Stimulated activated CD8-positive, alpha-beta memory T cell treated with anti-CD3 and anti-CD28 coated beads, Interleukin-2, amount 100 ng/mL, for 1 hour (primary cell): ENCODE data around the gene ACVR1.
"Not testable (repeated sequence)": the region's sequence is repeated elsewhere in the genome, so short reads cannot be mapped to it uniquely, and the experiment has no call there.

Experiments used
- DNase-seq, 2 donors: peaks; one replicate each; pipeline ENCODE4 v3.0.0-alpha.2; 2020; ENCODE audit warnings: low read depth in 2 of 2

Gene ACVR1

DNA sequence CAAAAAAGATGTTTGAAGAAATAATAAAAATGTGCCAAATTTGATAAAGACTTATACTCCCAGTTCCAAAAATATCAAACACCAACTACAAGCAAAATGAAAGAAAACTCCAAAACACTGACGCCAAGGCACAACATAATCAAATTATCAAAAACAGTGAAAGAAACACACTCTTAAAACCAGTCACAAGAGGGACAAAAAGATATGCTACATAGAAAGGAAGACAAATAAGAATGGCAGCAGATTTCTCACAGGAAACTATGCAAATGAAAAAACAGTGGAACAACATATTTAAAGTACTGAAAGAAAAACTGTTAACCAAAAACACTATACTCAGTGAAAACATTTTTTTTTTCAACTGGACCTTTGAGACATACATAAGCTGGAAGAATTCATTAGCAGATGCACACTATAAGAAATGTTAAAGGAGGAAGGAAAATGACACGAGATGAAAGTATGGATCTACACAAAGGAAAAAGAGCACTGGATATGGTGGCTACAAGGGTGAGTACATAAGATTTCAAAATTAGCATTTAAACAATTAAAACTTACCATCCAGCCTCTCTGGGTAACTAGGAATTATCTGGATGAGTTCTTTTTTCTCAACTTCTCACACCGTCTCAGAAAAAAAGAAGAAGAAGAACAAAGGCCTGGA, 153.4 kb downstream of the ACVR1 start:
- no peak for DNase-seq

DNA sequence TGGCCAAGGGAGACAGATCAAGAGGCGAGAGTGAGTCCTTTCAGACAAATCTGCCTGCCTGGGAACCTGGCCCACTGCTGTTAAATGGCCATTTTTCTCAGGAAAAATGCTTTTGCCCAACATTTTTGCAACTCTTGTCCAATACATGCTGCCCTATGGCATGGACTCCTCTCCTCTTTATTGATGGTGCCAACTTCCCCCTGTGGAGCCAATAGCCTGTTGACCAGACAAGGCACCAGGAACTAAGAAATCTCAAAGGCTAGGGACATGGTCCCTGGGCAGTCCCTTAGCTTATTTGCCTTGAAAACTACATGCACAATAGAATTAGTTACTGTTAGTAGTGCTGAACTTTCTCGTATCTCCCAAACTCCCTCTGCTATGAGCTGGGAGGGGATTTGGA, 155.6 kb downstream of the ACVR1 start:
- DNase-seq, result no peak

DNA sequence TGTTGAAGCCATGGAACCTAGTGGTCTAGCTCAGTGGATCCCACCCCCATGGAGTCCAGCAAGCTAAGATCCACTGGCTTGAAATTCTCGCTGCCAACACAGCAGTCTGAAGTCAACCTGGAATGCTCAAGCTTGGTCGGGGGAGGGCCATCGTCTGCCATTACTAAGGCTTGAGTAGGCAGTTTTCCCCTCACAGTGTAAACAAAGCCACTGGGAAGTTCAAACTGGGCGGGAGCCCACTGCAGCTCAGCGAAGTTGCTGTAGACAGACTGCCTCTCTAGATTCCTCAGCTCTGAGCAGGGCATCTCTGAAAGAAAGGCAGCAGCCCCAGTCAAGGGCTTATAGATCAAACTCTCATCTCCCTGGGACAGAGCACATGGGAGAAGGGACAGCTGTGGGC, 171.5 kb downstream of the ACVR1 start:
- DNase-seq, result not testable (repeated sequence)

DNA sequence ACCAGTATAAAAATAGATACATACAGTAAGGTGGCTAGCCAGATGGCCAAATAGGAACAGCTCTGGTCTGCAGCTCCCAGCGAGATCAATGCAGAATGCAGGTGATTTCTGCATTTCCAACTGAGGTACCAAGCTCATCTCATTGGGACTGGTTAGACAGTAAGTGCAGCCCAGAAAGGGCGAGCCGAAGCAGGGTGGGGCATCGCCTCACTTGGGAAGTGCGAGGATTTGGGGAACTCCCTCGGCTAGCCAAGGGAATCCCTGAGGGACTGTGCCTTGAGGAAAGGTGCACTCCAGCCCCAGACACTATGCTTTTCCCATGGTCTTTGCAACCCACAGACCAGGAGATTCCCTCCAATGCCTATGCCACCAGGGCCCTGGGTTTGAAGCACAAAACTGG, 172.0 kb downstream of the ACVR1 start:
- not testable (repeated sequence) for DNase-seq

DNA sequence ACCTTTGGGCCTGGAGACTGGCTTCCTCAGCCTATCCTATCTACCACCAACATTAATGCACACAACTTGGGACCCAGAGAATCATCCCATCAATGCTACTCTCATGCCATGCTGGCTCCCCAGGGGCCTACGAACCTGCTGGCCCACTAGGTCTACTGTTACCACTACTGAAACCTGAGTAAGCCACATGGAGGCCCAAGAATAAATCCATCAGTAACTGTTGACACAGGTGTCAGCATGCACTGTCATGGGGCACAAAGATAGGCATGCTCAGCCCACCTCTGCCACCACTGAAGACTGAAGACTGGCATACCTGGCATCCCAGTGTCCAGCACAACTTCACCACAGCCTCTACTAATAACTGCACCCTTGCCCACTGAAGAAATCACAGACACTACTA, 176.3 kb downstream of the ACVR1 start:
- no peak for DNase-seq

DNA sequence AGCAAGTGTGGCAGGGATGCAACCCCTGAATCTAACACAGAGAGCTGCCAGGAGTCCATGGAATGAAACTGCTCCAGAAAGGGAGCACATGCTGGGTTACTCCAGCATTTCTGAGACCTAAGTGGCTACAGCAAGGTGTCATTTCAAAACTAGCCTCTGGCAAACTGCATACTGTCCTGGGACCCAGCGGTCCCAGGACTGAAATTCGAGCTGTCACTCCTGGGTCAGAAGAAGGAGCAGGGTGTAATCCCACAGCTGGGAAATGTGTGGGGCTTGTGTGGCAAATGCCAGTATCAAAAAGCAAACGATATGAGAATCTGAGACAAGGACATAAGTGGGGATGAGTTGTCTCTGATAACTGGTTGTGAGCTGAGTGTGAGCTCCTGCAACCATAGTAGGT, 177.1 kb downstream of the ACVR1 start:
- no peak for DNase-seq

DNA sequence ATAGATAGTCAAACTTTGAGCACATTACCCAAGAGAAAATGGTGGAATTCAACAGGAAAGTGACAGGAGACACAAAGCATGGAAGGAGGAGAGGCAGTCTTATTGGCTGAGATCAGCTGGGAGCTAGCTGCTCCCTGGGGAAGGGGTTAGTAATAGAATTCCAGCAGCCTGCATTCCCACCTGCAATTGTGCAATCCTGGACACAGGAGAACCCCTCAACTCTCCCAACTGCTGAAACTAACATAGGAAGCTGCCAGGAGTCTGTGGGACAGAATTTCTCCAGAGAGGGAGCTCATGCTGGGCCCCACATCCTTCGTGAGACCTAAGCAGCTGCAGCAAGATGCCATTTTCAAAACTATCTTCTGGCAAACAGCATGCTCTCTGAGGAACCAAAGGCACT, 177.7 kb downstream of the ACVR1 start:
- DNase-seq, result no peak

DNA sequence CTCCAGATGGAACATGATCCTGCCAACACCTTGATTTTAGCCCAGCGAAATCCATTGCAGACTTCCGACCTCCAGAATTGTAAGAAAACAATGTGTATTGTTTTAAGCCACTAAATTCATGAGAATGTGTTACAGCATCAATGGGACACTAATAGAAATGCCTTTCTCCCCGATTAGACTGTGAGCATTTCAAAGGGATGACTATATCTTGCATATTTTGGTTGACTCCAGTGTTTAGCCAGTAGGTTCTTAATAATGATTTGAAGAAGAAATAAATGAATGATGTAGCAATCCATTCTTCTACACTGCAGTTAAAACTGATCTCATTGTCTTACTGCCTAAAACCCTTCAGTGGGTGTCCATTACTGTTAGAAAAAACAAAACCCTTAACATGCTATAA, 180.1 kb downstream of the ACVR1 start:
- no peak for DNase-seq

DNA sequence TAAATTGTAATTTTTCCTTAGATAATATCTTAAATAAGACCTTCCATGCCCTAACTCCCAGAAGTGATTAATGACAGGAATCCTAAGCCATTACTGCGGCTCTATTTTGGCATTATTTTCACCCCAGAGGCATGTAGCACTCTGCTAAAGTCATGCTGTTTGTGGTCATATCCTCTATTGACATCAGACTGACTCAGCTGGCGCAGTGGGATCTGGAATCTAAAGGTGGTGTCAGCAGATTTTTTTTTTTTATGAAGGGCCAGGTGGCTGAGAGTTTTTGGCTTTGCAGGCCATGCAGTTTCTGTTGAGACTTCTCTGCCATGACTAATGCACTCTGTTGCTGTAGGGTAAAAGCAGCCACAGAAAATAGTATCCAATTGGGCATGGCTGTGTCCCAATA, 183.4 kb downstream of the ACVR1 start:
- no peak for DNase-seq

DNA sequence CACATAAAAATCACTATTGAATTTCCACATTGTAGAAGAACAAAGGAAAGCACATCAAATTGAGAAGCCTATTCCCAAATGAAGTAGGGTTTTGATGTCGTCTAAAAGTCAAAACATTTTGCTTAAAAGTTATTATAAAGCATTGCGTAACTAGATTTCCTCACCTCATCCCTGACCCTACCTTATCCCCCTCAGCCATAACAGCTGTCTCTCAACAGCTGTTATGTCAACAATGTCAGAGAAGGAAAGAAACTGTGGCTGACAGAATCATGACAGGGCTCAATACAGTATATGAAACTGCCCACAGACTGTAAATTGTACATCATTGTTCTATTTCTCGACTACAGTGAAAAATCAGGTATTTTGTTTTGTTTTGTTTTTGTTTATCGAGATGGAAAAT, 184.4 kb downstream of the ACVR1 start:
- no peak for DNase-seq

DNA sequence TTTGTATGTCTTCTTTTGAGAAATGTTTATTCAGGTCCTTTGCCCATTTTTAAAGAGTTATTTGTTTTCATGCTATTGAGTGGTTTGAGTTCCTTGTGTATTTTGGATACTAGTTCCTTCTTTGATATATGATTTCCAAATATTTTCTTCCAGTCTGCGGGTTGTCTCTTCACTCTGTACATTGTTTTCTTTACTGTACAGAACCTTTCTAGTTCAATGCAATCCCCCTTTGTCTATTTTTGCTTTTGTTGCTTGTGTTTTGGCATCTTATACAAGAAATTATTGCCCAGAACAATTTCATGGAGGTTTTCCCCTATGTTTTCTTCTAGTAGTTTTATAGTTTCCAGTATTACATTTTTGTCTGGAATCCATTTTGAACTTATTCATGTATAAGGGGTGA, 185.0 kb downstream of the ACVR1 start:
- DNase-seq, result no peak
